SK-N-SH (cell line): ENCODE results near the gene KAT6B. TPM values are rescaled to one million over a fixed set of nuclear protein-coding genes. Genes with fewer than 3 reads are reported as not detected.

ENCODE experiments used
- CTCF ChIA-PET: fragments of 300-600, 350-600 bp; formaldehyde crosslinking; extraction: SDS; loops from one replicate; lab custom pipeline; 2021; lab: Yijun Ruan, JAX
- POLR2A ChIA-PET: fragments of 350-600 bp; sonication (Branson Sonifier 250); formaldehyde crosslinking; extraction: SDS; loops from one replicate; lab custom pipeline; 2020; ENCODE audit warnings: antibody characterized with exemption, inconsistent platforms; lab: Yijun Ruan, JAX
- DNase-seq: peaks from one replicate; pipeline ENCODE4 v3.0.0; 2012
- H2AFZ ChIP-seq: fragments of 200-600 bp; sonication (generic); 2 replicates; pipeline ENCODE4 v1.8.1; 2016; ENCODE audit warnings: antibody characterized with exemption, mild to moderate bottlenecking, low read depth
- H3F3A ChIP-seq: fragments of 200-600 bp; sonication (generic); replicated peaks from 2 replicates; pipeline ENCODE3; 2016; ENCODE audit warnings: antibody characterized with exemption, mild to moderate bottlenecking; ENCODE audit not compliant: insufficient read depth
- H3K27ac ChIP-seq, 2 experiments: fragments of 200-500 bp in 1 of 2; fragments of 200-600 bp in 1 of 2; sonication (Bioruptor generic) in 1 of 2; sonication (generic), shearing (Covaris generic) in 1 of 2; 2 replicates each; pipeline versions ENCODE4 v1.5.1 to v1.6.1; 2014 to 2016; ENCODE audit warnings: low read depth in 2 of 2, inconsistent platforms in 1 of 2, low read length in 1 of 2, mild to moderate bottlenecking in 1 of 2, mixed read lengths in 1 of 2
- H3K27me3 ChIP-seq: fragments of 200-600 bp; sonication (generic), shearing (Covaris generic); 2 replicates; pipeline ENCODE4 v1.6.1; 2016; ENCODE audit warnings: mixed run types; ENCODE audit not compliant: insufficient read depth
- H3K36me3 ChIP-seq, 2 experiments: fragments of 200-500 bp in 1 of 2; fragments of 200-600 bp in 1 of 2; sonication (Bioruptor generic) in 1 of 2; sonication (generic) in 1 of 2; replicated peaks in 1 of 2; 2 replicates each; pipeline versions ENCODE3 to v1.5.1; 2014 to 2016; ENCODE audit warnings: low read length in 1 of 2, mild to moderate bottlenecking in 1 of 2; ENCODE audit not compliant: insufficient read depth in 2 of 2, control insufficient read depth in 1 of 2
- H3K4me1 ChIP-seq, 2 experiments: fragments of 200-500 bp in 1 of 2; fragments of 200-600 bp in 1 of 2; sonication (Bioruptor generic) in 1 of 2; sonication (generic), shearing (Covaris generic) in 1 of 2; 2 replicates each; pipeline versions ENCODE4 v1.5.1 to v1.6.1; 2014 to 2016; ENCODE audit warnings: low read depth in 1 of 2, low read length in 1 of 2, mixed run types in 1 of 2; ENCODE audit not compliant: insufficient read depth in 2 of 2, control insufficient read depth in 1 of 2
- H3K4me2 ChIP-seq: fragments of 200-600 bp; sonication (generic), shearing (Covaris generic); 2 replicates; pipeline ENCODE4 v1.6.1; 2017; ENCODE audit warnings: mixed run types
- H3K4me3 ChIP-seq, 2 experiments: fragments of 200-500 bp in 1 of 2; fragments of 200-600 bp in 1 of 2; sonication (Bioruptor generic) in 1 of 2; sonication (generic), shearing (Covaris generic) in 1 of 2; 2 replicates each; pipeline versions ENCODE4 v1.5.1 to v1.8.1; 2014 to 2016; ENCODE audit warnings: low read depth in 2 of 2, inconsistent platforms in 1 of 2, low read length in 1 of 2, mild to moderate bottlenecking in 1 of 2, mixed read lengths in 1 of 2, moderate library complexity in 1 of 2
- H3K79me2 ChIP-seq: fragments of 200-600 bp; sonication (generic); 2 replicates; pipeline ENCODE4 v1.8.1; 2017; ENCODE audit warnings: mild to moderate bottlenecking; ENCODE audit not compliant: insufficient read depth
- H3K9ac ChIP-seq: fragments of 200-600 bp; sonication (generic); 2 replicates; pipeline ENCODE4 v1.6.1; 2017; ENCODE audit warnings: mixed run types
- H3K9me2 ChIP-seq: fragments of 200-600 bp; sonication (generic); 2 replicates; pipeline ENCODE4 v1.6.1; 2017; ENCODE audit warnings: mixed run types
- H3K9me3 ChIP-seq: fragments of 200-600 bp; sonication (generic); 2 replicates; pipeline ENCODE4 v1.6.1; 2017; ENCODE audit warnings: mixed run types, mild to moderate bottlenecking, moderate library complexity
- H4K20me1 ChIP-seq: fragments of 200-600 bp; sonication (generic); 2 replicates; pipeline ENCODE4 v1.6.1; 2017; ENCODE audit warnings: mild to moderate bottlenecking, mixed run types; ENCODE audit not compliant: insufficient read depth
- ELF1 ChIP-seq: IDR thresholded peaks from 2 replicates; pipeline ENCODE4 v1.4.0; 2012
- EP300 ChIP-seq, 2 experiments: IDR thresholded peaks; 2 replicates each; pipeline versions ENCODE4 v1.4.0 to v1.6.1; 2012; ENCODE audit warnings: borderline replicate concordance in 1 of 2, low read depth in 1 of 2, low read length in 1 of 2
- JUND ChIP-seq: IDR thresholded peaks from 2 replicates; pipeline ENCODE4 v1.4.0; 2012
- MEF2A ChIP-seq: IDR thresholded peaks from 2 replicates; pipeline ENCODE4 v1.4.0; 2012; ENCODE audit warnings: low read depth, borderline replicate concordance
- NFIC ChIP-seq: IDR thresholded peaks from 2 replicates; pipeline ENCODE4 v1.4.0; 2012; ENCODE audit warnings: borderline replicate concordance
- NRF1 ChIP-seq: IDR thresholded peaks from 2 replicates; pipeline ENCODE4 v1.6.1; 2012; ENCODE audit warnings: low read depth, mild to moderate bottlenecking, low read length
- RCOR1 ChIP-seq: fragments of 150-350 bp; IDR thresholded peaks from 2 replicates; pipeline ENCODE4 v1.6.1; 2017; ENCODE audit warnings: antibody characterized with exemption, low read length
- RFX5 ChIP-seq: IDR thresholded peaks from 2 replicates; pipeline ENCODE4 v1.6.1; 2012; ENCODE audit warnings: mild to moderate bottlenecking, improper control_type of control experiment, low read length
- RXRA ChIP-seq: IDR thresholded peaks from 2 replicates; pipeline ENCODE4 v1.4.0; 2012; ENCODE audit warnings: low read depth, mild to moderate bottlenecking, borderline replicate concordance
- TAF1 ChIP-seq: IDR thresholded peaks from 2 replicates; pipeline ENCODE4 v1.6.1; 2012; ENCODE audit warnings: low read depth, mild to moderate bottlenecking, low read length, moderate library complexity, borderline replicate concordance
- TCF12 ChIP-seq: IDR thresholded peaks from 2 replicates; pipeline ENCODE4 v1.4.0; 2012
- TEAD4 ChIP-seq: IDR thresholded peaks from 2 replicates; pipeline ENCODE4 v1.4.0; 2012; ENCODE audit warnings: mild to moderate bottlenecking, borderline replicate concordance; ENCODE audit not compliant: insufficient read depth
- USF2 ChIP-seq: fragments of 150-350 bp; IDR thresholded peaks from 2 replicates; pipeline ENCODE4 v1.6.1; 2017; ENCODE audit warnings: antibody characterized with exemption, low read length, low read depth, borderline replicate concordance
- YY1 ChIP-seq: IDR thresholded peaks from 2 replicates; pipeline ENCODE4 v1.4.0; 2012; ENCODE audit warnings: low read depth, mild to moderate bottlenecking
- WGBS: methylation state at CpG from one replicate; pipeline ENCODE4 v1.1.6; 2017; ENCODE audit warnings: low lambda C conversion rate; 5-methylcytosine and 5-hydroxymethylcytosine counted together
- polyA plus RNA-seq, 3 experiments: library from polyadenylated mRNA; depleted of rRNA; stranded (reverse); fragments of >200 nt; gene quantifications; 2 replicates each; pipeline ENCODE4 v1.2.3, GENCODE V29; 2012
- TF ChIP-seq, protein P1 (sequence below): IDR thresholded peaks from 2 replicates; pipeline ENCODE4 v1.4.0; 2012; ENCODE audit warnings: low read depth, borderline replicate concordance
- TF ChIP-seq, protein P2 (sequence below): IDR thresholded peaks from 2 replicates; pipeline ENCODE4 v1.6.1; 2012; ENCODE audit warnings: mild to moderate bottlenecking, low read depth, low read length, moderate library complexity
- TF ChIP-seq, protein P3 (sequence below): IDR thresholded peaks from 2 replicates; pipeline ENCODE4 v1.4.0; 2012; ENCODE audit warnings: low read depth, borderline replicate concordance

The KAT6B gene
- polyA plus RNA-seq, 1 of the 3 experiments (the other 2 are of a cell fraction) = 4.3 TPM

GRCh38 chr10:75037171-75038153 lies 211.1 kb downstream of the KAT6B start:
- Histone ChIP-seq H3F3A (no peaks in the 10 kb centered on the region), H3K36me3 (peaks cover 2 to 4% of the 10 kb centered on the region in 2 experiments), H4K20me1 (no peaks in the 10 kb centered on the region), H3K9me2 (no peaks in the 10 kb centered on the region), H3K4me3 (no peak overlapping the region), H3K4me2 (no peak overlapping the region), H3K9me3 (no peaks in the 10 kb centered on the region), H3K79me2 (no peaks in the 10 kb centered on the region), H3K9ac (no peak overlapping the region), H3K27ac (no peak overlapping the region; a peak in 1 of 4 replicates), H3K27me3 (no peaks in the 10 kb centered on the region), H3K4me1 (peaks cover 0 to 11% of the 10 kb centered on the region in 2 experiments; a peak in 2 of 4 replicates), H2AFZ (no peak overlapping the region)
- POLR2A ChIA-PET = no interaction called here
- CTCF ChIA-PET = interaction anchor here (1.4 kb wide), 1 partner anchor 11 kb away, joined by 4 read pairs; no protein-coding TSS in a partner anchor
- no peak for DNase-seq
- TF ChIP-seq, protein P1, sequence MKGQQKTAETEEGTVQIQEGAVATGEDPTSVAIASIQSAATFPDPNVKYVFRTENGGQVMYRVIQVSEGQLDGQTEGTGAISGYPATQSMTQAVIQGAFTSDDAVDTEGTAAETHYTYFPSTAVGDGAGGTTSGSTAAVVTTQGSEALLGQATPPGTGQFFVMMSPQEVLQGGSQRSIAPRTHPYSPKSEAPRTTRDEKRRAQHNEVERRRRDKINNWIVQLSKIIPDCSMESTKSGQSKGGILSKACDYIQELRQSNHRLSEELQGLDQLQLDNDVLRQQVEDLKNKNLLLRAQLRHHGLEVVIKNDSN = no peak
- no peak for TF ChIP-seq RXRA
- no peak for TF ChIP-seq RFX5
- TF ChIP-seq TEAD4 = no peak
- no peak for TF ChIP-seq JUND
- TF ChIP-seq EP300 (IDR thresholded peaks at IDR 0.05; ENCODE audit: borderline replicate concordance in 1 of 2, low read depth in 1 of 2, low read length in 1 of 2) = no peak
- TF ChIP-seq, protein P2, sequence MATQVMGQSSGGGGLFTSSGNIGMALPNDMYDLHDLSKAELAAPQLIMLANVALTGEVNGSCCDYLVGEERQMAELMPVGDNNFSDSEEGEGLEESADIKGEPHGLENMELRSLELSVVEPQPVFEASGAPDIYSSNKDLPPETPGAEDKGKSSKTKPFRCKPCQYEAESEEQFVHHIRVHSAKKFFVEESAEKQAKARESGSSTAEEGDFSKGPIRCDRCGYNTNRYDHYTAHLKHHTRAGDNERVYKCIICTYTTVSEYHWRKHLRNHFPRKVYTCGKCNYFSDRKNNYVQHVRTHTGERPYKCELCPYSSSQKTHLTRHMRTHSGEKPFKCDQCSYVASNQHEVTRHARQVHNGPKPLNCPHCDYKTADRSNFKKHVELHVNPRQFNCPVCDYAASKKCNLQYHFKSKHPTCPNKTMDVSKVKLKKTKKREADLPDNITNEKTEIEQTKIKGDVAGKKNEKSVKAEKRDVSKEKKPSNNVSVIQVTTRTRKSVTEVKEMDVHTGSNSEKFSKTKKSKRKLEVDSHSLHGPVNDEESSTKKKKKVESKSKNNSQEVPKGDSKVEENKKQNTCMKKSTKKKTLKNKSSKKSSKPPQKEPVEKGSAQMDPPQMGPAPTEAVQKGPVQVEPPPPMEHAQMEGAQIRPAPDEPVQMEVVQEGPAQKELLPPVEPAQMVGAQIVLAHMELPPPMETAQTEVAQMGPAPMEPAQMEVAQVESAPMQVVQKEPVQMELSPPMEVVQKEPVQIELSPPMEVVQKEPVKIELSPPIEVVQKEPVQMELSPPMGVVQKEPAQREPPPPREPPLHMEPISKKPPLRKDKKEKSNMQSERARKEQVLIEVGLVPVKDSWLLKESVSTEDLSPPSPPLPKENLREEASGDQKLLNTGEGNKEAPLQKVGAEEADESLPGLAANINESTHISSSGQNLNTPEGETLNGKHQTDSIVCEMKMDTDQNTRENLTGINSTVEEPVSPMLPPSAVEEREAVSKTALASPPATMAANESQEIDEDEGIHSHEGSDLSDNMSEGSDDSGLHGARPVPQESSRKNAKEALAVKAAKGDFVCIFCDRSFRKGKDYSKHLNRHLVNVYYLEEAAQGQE = no peak
- TF ChIP-seq ELF1 = no peak
- TF ChIP-seq NFIC = no peak
- TF ChIP-seq NRF1 = no peak
- TF ChIP-seq USF2 = no peak
- TF ChIP-seq, protein P3, sequence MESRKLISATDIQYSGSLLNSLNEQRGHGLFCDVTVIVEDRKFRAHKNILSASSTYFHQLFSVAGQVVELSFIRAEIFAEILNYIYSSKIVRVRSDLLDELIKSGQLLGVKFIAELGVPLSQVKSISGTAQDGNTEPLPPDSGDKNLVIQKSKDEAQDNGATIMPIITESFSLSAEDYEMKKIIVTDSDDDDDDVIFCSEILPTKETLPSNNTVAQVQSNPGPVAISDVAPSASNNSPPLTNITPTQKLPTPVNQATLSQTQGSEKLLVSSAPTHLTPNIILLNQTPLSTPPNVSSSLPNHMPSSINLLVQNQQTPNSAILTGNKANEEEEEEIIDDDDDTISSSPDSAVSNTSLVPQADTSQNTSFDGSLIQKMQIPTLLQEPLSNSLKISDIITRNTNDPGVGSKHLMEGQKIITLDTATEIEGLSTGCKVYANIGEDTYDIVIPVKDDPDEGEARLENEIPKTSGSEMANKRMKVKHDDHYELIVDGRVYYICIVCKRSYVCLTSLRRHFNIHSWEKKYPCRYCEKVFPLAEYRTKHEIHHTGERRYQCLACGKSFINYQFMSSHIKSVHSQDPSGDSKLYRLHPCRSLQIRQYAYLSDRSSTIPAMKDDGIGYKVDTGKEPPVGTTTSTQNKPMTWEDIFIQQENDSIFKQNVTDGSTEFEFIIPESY = no peak
- TF ChIP-seq RCOR1 = no peak
- TF ChIP-seq YY1 = no peak
- no peak for TF ChIP-seq MEF2A
- no peak for TF ChIP-seq TAF1
- no peak for TF ChIP-seq TCF12
- 93% methylated on average over 29 of the region's 32 CpGs for WGBS
